ENCODE measurements around the gene AURKB.
A peak's percentile ranks its signal among the peaks of the same experiment; 100 is the strongest.
"Not testable (repeated sequence)": the region's sequence is repeated elsewhere in the genome, so short reads cannot be mapped to it uniquely, and the experiment has no call there.

Gene AURKB

GRCh38 chr17:8187517-8188262 is 22.7 kb downstream of the AURKB start:
- DNase-seq = peak; percentile 91

DNA sequence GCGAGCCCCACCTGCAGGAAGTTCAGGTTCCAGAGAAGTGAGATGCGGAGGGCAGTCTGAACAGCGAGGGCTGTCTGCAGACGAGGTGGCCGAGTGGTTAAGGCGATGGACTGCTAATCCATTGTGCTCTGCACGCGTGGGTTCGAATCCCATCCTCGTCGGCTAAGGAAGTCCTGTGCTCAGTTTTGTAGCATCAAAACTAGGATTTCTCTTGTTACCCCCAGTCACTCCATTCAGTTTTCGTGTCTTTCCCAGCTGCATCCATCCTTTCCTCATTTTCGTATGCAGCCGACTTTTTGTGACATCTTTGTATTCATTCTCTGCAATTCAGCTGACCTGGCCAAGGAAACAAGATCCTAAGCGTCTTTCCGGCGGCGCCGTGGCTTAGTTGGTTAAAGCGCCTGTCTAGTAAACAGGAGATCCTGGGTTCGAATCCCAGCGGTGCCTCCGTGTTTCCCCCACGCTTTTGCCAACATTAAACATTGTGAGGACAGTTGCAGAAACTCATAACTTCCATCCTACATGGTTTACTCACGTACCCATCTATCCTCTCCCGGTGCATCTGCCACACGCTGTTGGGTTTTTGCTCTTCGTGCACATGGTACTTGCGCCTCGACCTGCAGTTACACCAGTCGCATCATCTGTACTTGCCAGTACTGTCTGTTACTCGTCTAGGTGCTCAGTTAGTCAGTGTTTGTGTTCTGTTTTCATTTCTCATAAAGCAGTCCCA is 23.4 kb downstream of the AURKB start:
- DNase-seq = peak; percentile 88

DNA sequence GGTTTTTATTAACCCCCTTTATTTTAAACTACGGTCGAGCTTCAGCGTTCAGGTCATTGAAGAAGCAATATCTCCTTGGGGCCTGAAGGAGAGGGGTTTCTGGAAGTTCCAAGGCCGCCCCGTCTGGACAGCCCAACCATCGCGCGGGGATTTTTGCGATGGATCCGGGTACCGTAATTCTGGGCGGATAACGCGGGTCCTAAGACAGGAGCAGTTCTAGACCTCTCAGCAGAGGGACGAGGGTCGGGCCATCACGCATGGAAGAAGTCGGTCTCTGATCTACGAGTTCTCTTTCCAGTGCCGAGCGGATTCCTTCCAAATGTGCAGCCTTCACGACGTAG is 24.0 kb downstream of the AURKB start:
- DNase-seq = no peak

DNA sequence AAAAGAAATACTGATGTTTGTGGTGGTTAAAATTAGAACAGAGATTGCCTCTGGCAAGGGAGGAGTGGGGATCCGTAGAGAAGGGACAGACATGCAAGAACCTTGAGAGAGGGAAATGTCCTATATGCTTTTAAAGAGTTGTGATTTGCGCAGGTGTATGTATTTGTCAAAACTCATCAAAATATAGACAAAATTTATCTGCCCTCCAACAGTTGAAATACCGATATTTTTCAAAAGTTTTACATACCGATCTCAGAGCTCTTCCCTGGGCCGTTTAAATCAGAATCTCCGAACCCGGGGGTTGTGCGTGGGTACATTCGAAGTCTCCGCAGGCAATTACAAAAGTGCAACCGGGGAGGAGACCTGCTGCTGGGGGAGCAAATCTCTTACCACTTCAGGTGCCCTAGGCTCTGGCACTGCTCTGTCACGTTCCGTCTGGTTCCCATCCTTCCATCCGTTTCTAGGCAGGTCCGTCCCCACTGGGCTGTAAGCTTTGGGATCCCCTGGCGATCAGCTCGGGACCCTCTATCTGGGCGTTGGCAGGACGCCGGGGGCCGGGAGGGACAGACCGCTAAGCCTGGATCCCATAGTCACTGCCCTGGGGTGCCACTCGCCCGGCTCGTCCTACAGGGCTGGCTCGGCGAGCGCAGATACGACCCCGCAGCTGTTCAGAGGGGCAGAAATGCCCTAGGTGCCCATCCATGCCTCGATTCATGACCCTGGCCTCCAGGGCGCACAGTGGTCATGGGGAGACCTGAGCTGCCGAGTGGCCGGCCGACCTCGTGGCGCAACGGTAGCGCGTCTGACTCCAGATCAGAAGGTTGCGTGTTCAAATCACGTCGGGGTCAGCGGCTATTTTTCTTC is 24.6 kb downstream of the AURKB start:
- DNase-seq = peak; percentile 92

DNA sequence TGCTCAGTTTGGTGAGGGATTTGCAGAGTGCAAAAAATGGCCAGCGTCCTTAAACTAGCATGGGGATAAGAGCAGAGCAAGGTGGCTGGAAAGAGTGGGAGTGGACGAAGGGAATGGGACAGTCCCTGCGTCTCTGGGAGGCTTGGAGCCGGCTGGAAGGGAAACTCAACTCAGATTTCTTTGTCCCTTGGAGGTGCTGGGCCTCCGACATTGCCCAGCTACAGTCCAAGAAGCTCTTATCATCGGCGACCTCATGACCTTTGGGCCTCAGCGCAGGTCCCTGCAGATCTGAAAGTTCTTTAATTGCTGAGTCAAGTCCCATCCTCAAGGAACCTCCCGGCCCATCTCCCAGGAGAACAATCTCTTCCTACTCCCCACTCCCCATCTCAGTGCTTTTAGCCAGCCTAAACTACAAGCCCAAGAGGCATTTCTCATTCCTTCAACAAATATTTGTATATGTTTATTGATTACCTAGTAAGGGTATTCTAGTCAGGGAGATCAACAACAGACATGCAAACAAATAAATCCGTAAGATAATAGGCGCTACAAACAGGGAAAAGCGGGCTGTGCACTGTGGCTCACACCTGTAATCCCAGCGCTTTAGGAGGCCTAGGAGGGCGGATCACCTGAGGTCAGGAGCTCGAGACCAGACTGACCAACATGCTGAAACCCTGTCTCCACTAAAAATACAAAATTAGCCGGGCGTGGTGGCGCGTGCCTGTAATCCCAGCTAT is 33.2 kb downstream of the AURKB start:
- no peak for DNase-seq

DNA sequence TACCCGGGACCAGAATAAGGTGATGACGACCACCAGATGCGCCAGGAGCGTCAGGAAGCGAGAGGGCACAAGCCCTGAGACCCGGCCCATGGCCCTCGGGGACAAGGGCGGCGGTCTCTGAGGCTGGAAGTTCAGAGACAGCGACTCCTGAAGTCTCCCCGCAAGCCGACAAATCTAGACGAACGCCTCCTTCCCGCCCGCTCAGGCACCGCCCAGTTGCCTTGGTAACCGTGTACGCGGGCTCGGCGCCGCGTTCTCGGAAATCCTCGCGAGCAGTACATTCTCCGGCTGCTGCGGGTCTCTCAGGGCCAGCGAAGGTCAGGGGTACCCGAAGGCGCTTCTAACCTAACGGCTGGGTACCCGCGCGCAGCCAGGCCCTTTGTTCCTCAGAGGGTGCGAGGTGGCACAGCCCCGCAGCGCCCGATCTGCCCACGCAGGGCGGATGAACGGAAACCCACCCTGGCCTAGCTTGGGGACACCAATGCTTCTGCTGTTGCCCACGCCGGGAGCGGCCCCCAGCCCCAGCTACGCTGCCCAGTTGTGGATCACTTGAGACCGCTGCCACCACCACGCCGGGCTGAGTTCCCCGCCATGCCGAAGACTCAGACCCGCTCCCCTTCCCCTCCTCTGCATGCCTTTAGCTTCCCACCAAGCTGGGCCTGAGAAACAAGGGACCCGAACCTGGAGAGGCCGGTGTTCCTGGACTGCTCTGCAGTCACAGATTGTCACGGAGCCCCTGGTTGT is 34.0 kb downstream of the AURKB start, which contains the start of gene TMEM107:
TMEM107 (minus strand) TSS at position 184 of the 744 bp plus-strand sequence; CDS start at position 90, 94 bp downstream.
- peak; percentile 84 for DNase-seq

- no peak for DNase-seq
Observed at GRCh38 chr17:8175795-8176196, 34.6 kb downstream of the AURKB start.

GRCh38 chr17:8173871-8174322 is 36.5 kb downstream of the AURKB start:
- no peak for DNase-seq

GRCh38 chr17:8173056-8173870 is 37.1 kb downstream of the AURKB start:
- peak; percentile 71 for DNase-seq

DNA sequence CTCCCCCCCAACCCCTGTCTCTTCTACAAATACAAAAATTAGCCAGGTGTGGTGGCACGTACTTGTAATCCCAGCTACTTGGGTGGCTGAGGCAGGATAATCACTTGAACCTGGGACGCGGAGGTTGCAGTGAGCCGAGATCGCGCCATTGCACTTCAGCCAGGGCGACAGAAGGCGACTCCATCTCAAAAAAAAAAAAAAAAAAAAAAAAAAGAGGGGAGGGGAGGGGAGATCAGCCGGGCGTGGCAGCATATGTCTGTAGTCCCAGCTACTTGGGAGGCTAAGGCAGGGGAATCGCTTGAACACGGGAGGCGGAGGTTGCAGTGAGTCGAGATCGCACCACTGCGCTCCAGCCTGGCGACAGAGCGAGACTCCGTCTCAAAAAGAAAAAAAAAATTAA is 40.2 kb downstream of the AURKB start:
- not testable (repeated sequence) for DNase-seq

DNA sequence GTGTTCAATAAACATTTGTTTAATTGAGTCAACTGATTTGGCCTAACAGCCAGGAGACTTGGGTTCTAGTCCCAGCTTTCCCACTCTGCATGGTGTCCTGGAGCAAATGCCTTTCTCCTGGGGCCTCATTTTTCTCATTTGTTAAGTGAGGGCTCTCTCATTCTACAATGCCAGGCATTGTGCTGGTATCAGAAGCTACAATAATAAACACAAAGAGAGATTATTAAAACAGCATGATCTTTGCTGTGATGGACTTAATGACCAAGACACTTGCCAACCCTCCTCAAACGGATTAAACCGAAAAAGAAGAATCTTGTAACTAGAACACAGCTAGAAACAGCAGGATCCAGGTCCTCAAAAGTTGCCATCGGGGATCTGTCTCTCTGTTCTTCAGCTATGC is 42.8 kb downstream of the AURKB start:
- DNase-seq = no peak

DNA sequence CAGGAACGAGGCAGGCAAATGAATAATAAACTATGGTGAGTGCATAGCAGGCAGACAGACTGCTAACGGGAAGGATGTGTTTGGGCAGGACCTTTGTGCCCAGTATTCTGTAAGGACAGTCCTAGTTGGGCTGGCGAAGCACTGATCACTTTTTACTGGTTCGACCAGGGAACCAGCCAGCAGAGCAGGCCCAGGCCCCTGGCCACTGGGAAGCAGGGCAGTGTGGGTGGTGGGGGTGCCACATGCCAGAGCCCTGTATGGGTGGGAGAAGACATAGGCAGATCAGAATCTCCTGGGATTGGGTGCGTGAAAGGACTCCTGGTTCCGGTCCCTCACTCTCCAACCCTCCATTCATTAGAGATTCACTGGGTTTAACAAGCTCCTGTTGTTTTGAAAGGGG is 43.6 kb downstream of the AURKB start:
- DNase-seq = no peak

GRCh38 chr17:8164815-8165131 is 45.6 kb downstream of the AURKB start:
- DNase-seq = no peak

DNA sequence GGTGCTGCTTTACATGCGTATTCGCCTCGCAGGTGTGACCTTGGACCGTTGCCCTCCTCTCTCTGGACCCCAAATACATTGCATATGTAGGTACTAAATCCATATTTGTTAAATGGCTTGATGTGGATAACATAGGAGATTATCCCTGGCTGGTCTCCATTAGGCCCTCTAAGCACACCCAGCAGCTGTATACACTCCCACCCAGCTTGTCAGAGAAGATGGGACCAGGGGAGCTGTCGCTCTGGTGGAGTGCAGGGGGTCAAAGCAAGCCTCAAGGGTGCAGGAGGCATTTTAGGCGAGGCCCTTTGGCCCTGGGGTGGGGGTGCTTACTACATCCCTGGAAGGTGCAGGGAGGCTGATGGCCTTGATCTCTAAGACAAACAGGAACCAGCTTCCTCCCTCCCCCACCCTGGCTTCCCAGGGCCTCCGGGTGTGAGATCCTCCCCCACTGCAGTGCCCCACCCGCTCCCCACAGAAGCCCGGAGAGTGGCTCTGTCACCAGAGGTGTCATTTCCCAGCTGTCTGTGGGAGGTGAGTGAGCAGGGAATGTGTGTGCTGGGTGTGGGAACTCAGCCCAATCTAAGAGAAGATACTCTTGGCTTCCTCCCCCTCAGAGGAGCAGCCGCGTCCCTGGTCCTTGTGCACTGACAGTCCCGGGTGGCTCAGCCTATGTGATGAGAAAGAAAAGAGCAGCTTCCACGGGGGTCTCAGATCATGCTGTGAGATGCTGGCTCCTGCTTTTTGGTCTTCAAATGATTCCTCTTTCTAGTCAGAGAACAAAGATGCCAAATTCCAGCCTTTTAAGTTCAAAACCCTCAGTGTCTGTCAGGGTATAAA is 46.2 kb downstream of the AURKB start:
- peak; percentile 59 for DNase-seq

DNA sequence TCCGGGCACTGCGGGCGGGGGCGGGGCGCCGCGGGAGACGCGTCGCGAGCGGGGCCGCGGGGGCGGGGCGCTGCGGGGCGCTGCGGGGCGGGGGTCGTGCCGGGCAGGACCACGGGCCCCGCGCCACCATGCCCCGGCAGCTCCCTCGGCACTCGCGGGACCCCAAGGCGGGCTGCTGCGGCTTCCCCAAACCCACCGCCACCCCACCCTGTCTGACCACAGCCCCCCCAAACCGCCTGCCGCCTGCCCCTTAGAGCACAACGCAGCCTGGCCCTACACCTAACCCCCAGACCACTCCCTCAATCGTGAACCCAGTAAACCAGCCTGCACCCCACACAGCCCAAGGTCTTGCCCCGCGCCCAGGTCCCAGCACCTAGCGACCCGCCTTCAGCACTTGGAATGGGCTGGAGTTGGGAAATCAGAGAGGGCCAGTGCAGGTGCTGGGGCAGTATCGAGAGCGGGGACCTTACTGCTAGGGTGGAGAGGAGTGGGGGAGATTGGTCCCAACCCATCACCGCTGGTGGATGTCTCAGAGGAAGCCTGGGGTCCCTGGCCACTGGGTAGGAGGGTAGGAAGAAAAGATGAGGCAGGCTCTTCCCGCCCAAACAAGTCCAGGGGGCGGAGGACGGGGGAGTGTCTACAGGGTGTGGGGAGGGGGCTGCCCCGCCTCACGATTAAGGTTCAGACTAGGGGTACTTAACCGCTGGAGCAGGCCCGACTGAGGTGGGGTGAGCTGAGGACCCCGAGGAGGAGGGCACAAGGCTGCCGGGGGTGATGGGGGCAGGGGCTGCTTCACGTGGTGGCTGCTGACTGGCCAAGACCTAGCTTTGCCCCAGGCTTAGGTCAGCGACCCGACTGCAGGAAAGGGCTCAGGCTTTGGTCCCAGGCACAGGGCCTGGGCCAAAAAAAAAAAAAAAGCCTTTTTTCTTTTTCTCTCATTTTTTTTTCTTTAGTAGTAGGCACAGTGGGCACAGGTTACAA is 47.1 kb downstream of the AURKB start:
- DNase-seq = no peak

DNA sequence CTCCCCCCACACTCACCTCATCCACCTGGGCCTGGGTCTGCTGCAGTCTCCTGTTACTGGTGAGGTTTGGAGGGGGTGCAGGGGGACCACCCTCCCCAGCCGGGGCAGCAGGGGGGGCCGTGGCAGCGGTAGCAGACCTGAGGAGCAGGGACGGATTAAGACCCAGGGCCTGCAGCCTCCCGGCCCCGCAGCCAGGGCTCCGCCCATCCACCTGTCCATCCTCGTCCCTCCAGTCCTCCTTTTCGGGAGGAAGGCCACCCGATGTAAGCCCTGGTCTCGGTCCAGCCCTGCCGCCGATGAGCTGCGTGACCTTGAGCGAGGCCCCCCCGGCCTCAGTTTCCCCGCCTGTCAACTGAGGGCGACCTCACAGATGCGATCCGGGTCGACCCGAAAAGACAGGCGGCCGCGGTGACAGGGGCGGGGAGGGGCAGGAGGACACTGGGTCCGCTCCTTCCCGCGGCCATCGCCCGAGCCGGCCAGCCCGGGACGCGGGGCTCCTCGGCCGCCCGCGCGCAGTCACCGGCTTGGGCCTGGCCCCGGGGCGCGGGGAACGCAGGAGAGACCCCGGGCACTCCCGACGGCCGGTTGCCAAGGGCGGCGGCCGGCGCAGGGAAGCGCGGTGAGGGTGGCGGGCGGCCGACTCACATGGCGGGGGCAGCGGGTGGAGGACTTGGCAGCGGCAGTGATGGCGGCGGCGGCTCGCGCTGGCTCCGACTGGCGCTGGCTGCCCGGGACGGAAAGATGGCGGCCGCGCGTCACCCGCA is 48.0 kb downstream of the AURKB start, which contains the start of gene VAMP2:
VAMP2 (minus strand) TSS at position 716 of the 764 bp plus-strand sequence; CDS start at position 647, 69 bp downstream.
- DNase-seq = peak; percentile 83

DNA sequence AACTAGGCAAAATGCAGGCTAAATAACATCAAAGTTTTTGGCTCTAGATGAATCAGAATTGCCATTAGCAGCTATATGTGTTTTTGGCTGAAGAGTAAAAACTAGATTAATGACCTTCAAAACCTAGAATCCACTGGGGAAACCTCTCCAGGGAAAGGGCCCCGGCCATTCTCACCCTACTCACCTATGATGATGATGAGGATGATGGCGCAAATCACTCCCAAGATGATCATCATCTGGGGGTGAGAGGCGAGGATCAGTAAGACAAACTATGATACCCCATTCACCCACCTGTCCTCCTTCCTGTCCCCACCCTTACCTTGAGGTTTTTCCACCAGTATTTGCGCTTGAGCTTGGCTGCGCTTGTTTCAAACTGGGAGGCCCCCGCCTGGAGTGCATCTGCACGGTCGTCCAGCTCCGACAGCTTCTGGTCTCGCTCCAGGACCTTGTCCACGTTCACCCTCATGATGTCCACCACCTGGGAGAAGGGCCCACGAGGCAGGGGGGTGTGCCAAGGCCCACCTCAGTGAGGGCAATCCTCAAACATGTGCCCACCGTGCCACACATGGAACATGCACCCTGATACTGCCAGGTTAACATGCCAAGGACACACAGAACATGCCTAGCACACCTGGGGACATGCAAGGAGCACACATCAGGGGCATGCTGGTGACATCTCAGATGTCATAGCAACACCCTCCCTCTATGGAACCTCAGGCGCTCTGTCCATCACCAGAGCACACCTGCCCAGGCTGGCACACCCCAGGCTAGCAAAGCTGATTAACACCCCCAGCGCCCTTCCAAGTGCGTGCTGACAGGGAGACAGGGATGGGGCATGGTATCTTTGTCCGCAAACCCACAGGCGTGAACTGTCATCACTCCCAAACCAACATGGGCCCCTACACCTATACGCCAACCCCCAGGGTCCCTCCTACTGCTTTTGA is 48.8 kb downstream of the AURKB start:
- DNase-seq = no peak
